H9 (cell line): Measurements from ENCODE around the gene ABCB8. TPM values are rescaled to one million over a fixed set of nuclear protein-coding genes. Genes with fewer than 3 reads are reported as not detected.

Source experiments
- DNase-seq: peaks from one replicate; pipeline ENCODE4 v3.0.0-alpha.2; 2017
- H2AFZ ChIP-seq: one replicate; pipeline ENCODE4 v1.6.1; 2013; ENCODE audit warnings: mild to moderate bottlenecking, low read length, control low read depth, moderate library complexity
- H2AK5ac ChIP-seq: 2 replicates; pipeline ENCODE4 v1.6.1; 2013; ENCODE audit warnings: low read length, control low read depth, mixed read lengths; ENCODE audit not compliant: insufficient read length
- H2BK120ac ChIP-seq: one replicate; pipeline ENCODE4 v1.6.1; 2013; ENCODE audit warnings: low read depth, mild to moderate bottlenecking, low read length, control low read depth, inconsistent platforms; ENCODE audit not compliant: poor library complexity, severe bottlenecking
- H2BK12ac ChIP-seq: 2 replicates; pipeline ENCODE4 v1.6.1; 2013; ENCODE audit warnings: low read length, control low read depth, mixed read lengths, low read depth; ENCODE audit not compliant: insufficient read length
- H2BK15ac ChIP-seq: 2 replicates; pipeline ENCODE4 v1.6.1; 2013; ENCODE audit warnings: low read depth, low read length, control low read depth
- H2BK20ac ChIP-seq: one replicate; pipeline ENCODE4 v1.6.1; 2013; ENCODE audit warnings: low read depth, mild to moderate bottlenecking, low read length, control low read depth, inconsistent platforms; ENCODE audit not compliant: poor library complexity, severe bottlenecking
- H2BK5ac ChIP-seq: 2 replicates; pipeline ENCODE4 v1.6.1; 2013; ENCODE audit warnings: low read length, control low read depth, mixed read lengths; ENCODE audit not compliant: insufficient read length
- H3K14ac ChIP-seq: 2 replicates; pipeline ENCODE4 v1.6.1; 2013; ENCODE audit warnings: low read length, control low read depth; ENCODE audit not compliant: insufficient read depth
- H3K18ac ChIP-seq: 2 replicates; pipeline ENCODE4 v1.6.1; 2013; ENCODE audit warnings: low read depth, mild to moderate bottlenecking, mixed read lengths, low read length, control low read depth; ENCODE audit not compliant: insufficient read length
- H3K23ac ChIP-seq: 2 replicates; pipeline ENCODE4 v1.6.1; 2013; ENCODE audit warnings: low read length, control low read depth, mixed read lengths, low read depth; ENCODE audit not compliant: insufficient read length
- H3K23me2 ChIP-seq: 2 replicates; pipeline ENCODE4 v1.6.1; 2013; ENCODE audit warnings: low read depth, mild to moderate bottlenecking, mixed read lengths, low read length, control low read depth; ENCODE audit not compliant: insufficient read length, poor library complexity, severe bottlenecking
- H3K27ac ChIP-seq: 2 replicates; pipeline ENCODE4 v1.5.1; 2013; ENCODE audit warnings: low read length, control low read depth, mixed read lengths, low read depth; ENCODE audit not compliant: insufficient read length
- H3K27me3 ChIP-seq: 2 replicates; pipeline ENCODE4 v1.6.1; 2013; ENCODE audit warnings: low read length, control low read depth, inconsistent platforms; ENCODE audit not compliant: insufficient read depth
- H3K4ac ChIP-seq: 2 replicates; pipeline ENCODE4 v1.6.1; 2013; ENCODE audit warnings: low read depth, mild to moderate bottlenecking, control low read depth, inconsistent platforms, low read length, moderate library complexity
- H3K4me1 ChIP-seq: 2 replicates; pipeline ENCODE4 v1.6.1; 2013; ENCODE audit warnings: low read length, control low read depth, inconsistent platforms; ENCODE audit not compliant: insufficient read depth
- H3K4me2 ChIP-seq: 2 replicates; pipeline ENCODE4 v1.6.1; 2013; ENCODE audit warnings: low read length, control low read depth, mixed read lengths; ENCODE audit not compliant: insufficient read length, insufficient read depth
- H3K56ac ChIP-seq: 2 replicates; pipeline ENCODE4 v1.6.1; 2013; ENCODE audit warnings: low read depth, mild to moderate bottlenecking, mixed read lengths, low read length, control low read depth; ENCODE audit not compliant: insufficient read length
- H3K79me1 ChIP-seq: 2 replicates; pipeline ENCODE4 v1.6.1; 2013; ENCODE audit warnings: low read depth, mild to moderate bottlenecking, moderate library complexity, low read length, control low read depth, inconsistent platforms; ENCODE audit not compliant: insufficient read depth, poor library complexity, severe bottlenecking
- H3K79me2 ChIP-seq: 2 replicates; pipeline ENCODE4 v1.6.1; 2013; ENCODE audit warnings: low read length, control low read depth, inconsistent platforms; ENCODE audit not compliant: insufficient read depth
- H3K9ac ChIP-seq: 2 replicates; pipeline ENCODE4 v1.6.1; 2013; ENCODE audit warnings: low read length, control low read depth, mixed read lengths; ENCODE audit not compliant: insufficient read length; ENCODE audit errors: extremely low read depth
- H3K9me3 ChIP-seq: one replicate; pipeline ENCODE4 v1.6.1; 2013; ENCODE audit warnings: low read depth, low read length, inconsistent platforms; ENCODE audit not compliant: control insufficient read depth
- H3T11ph ChIP-seq: one replicate; pipeline ENCODE4 v1.6.1; 2013; ENCODE audit warnings: mild to moderate bottlenecking, low read length, control low read depth, inconsistent platforms
- H4K20me1 ChIP-seq: one replicate; pipeline ENCODE4 v1.6.1; 2013; ENCODE audit not compliant: control insufficient read depth, insufficient read length, insufficient read depth
- H4K5ac ChIP-seq: 2 replicates; pipeline ENCODE4 v1.6.1; 2013; ENCODE audit warnings: low read depth, mild to moderate bottlenecking, mixed read lengths, low read length, control low read depth; ENCODE audit not compliant: insufficient read length
- H4K8ac ChIP-seq: replicated peaks from 2 replicates; pipeline ENCODE4 v1.6.1; 2013; ENCODE audit warnings: low read length, control low read depth, mixed read lengths, low read depth; ENCODE audit not compliant: insufficient read length
- H4K91ac ChIP-seq: 2 replicates; pipeline ENCODE4 v1.6.1; 2013; ENCODE audit warnings: low read depth, mild to moderate bottlenecking, moderate library complexity, mixed read lengths, low read length, control low read depth; ENCODE audit not compliant: insufficient read length
- H3K27ac Mint-ChIP-seq, 3 experiments: 2 replicates in 2 of 3; 3 replicates in 1 of 3; pipeline ENCODE4 v1.8.0; 2020 to 2021; ENCODE audit warnings: mixed read lengths in 3 of 3, mild to moderate bottlenecking in 1 of 3, moderate library complexity in 1 of 3
- H3K27me3 Mint-ChIP-seq: 2 replicates; pipeline ENCODE4 v1.8.0; 2021; ENCODE audit warnings: low read depth, mild to moderate bottlenecking, moderate library complexity, mixed read lengths
- H3K36me3 Mint-ChIP-seq, 3 experiments: 2 replicates in 2 of 3; 3 replicates in 1 of 3; pipeline ENCODE4 v1.8.0; 2020 to 2021; ENCODE audit warnings: low read depth in 3 of 3, mixed read lengths in 3 of 3; ENCODE audit not compliant: insufficient read depth in 1 of 3
- H3K4me1 Mint-ChIP-seq, 2 experiments: 2 replicates each; pipeline ENCODE4 v1.8.0; 2020; ENCODE audit warnings: mixed read lengths in 2 of 2
- H3K4me3 Mint-ChIP-seq, 2 experiments: 2 replicates in 1 of 2; 3 replicates in 1 of 2; pipeline ENCODE4 v1.8.0; 2020 to 2021; ENCODE audit warnings: mild to moderate bottlenecking in 2 of 2, mixed read lengths in 2 of 2, moderate library complexity in 1 of 2
- H3K9me3 Mint-ChIP-seq, 2 experiments: 2 replicates in 1 of 2; 3 replicates in 1 of 2; pipeline ENCODE4 v1.8.0; 2020; ENCODE audit warnings: mild to moderate bottlenecking in 2 of 2, mixed read lengths in 2 of 2, moderate library complexity in 1 of 2
- WGBS: extraction: QIAGEN DNeasy Blood & Tissue Kit; methylation state at CpG from one replicate; pipeline ENCODE4 v1.1.7; 2013; ENCODE audit warnings: missing lambda C conversion rate, low lambda C conversion rate, mixed read lengths; ENCODE audit not compliant: insufficient read length; ENCODE audit errors: extremely low coverage; 5-methylcytosine and 5-hydroxymethylcytosine counted together
- total RNA-seq: library from RNA; stranded (reverse); gene quantifications from 2 replicates; pipeline ENCODE4 v1.2.1, GENCODE V29; 2021
- TF ChIP-seq, protein P1 (sequence below): fragments of 200-600 bp; sonication (generic); conservative IDR thresholded peaks from 3 replicates; pipeline ENCODE4 v1.8.0; 2021; ENCODE audit warnings: antibody characterized with exemption, mild to moderate bottlenecking

The ABCB8 gene
- total RNA-seq, 1 experiment from 2014 or later: 22.1 TPM

DNA sequence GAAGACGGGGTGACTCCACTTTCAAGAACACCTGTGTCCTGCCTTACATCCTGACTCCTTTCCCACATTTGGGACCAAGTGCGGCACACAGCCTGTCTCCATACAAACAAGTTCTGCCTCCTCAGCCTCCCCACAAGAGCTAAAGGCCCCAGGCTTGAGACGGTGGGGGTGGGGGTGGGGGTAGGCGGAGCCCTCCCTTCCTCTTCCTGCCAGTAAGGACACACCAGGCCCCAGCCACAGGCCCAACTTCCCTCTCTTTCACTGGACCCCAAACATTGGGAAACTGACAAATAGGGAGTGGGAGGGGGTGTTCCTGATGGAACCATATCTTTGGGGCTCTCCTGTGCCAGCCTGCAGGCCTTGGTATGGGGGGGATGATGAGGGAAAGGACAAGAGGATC, 24.8 kb downstream of the ABCB8 start:
- Histone ChIP-seq H4K5ac (no peak overlapping the region), H2BK5ac (no peak overlapping the region), H3K23ac (no peak overlapping the region), H4K8ac (no peak overlapping the region), H3K4ac (no peak overlapping the region), H3K18ac (no peak overlapping the region), H3K79me1 (no peaks in the 10 kb centered on the region), H2BK120ac (no peak overlapping the region), H3K27ac (no peak overlapping the region), H3T11ph (no peak overlapping the region), H4K91ac (no peak overlapping the region), H3K4me1 (no peaks in the 10 kb centered on the region), H3K14ac (no peak overlapping the region), H3K23me2 (peaks cover 9% of the 10 kb centered on the region), H2AFZ (no peak overlapping the region), H3K4me2 (no peak overlapping the region), H2BK12ac (no peak overlapping the region), H3K27me3 (peaks cover 6% of the 10 kb centered on the region; the same call in 1 of the 2 replicates), H3K9ac (no peak overlapping the region), H3K56ac (no peak overlapping the region), H4K20me1 (no peaks in the 10 kb centered on the region), H3K9me3 (no peaks in the 10 kb centered on the region), H2BK20ac (no peak overlapping the region), H2BK15ac (no peak overlapping the region), H3K79me2 (no peaks in the 10 kb centered on the region), H2AK5ac (no peak overlapping the region)
- Mint-ChIP-seq H3K27ac (no peak overlapping the region), H3K36me3 (peaks cover 0 to 11% (median 0%) of the 10 kb centered on the region in 3 experiments; a peak in 3 of 7 replicates), H3K4me3 (no peak overlapping the region), H3K27me3 (peaks cover 64% of the 10 kb centered on the region), H3K9me3 (no peaks in the 10 kb centered on the region; a peak in 1 of 5 replicates), H3K4me1 (peaks cover 14 to 18% of the 10 kb centered on the region in 2 experiments)
- DNase-seq: no peak
- TF ChIP-seq, protein P1, sequence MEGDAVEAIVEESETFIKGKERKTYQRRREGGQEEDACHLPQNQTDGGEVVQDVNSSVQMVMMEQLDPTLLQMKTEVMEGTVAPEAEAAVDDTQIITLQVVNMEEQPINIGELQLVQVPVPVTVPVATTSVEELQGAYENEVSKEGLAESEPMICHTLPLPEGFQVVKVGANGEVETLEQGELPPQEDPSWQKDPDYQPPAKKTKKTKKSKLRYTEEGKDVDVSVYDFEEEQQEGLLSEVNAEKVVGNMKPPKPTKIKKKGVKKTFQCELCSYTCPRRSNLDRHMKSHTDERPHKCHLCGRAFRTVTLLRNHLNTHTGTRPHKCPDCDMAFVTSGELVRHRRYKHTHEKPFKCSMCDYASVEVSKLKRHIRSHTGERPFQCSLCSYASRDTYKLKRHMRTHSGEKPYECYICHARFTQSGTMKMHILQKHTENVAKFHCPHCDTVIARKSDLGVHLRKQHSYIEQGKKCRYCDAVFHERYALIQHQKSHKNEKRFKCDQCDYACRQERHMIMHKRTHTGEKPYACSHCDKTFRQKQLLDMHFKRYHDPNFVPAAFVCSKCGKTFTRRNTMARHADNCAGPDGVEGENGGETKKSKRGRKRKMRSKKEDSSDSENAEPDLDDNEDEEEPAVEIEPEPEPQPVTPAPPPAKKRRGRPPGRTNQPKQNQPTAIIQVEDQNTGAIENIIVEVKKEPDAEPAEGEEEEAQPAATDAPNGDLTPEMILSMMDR: no peak
- no CpG with 5 or more reads among the region's 4 CpGs for WGBS
